ENCODE measurements around the gene CHD9.
"Not testable (repeated sequence)": the region's sequence is repeated elsewhere in the genome, so short reads cannot be mapped to it uniquely, and the experiment has no call there.

CHD9 gene

DNA sequence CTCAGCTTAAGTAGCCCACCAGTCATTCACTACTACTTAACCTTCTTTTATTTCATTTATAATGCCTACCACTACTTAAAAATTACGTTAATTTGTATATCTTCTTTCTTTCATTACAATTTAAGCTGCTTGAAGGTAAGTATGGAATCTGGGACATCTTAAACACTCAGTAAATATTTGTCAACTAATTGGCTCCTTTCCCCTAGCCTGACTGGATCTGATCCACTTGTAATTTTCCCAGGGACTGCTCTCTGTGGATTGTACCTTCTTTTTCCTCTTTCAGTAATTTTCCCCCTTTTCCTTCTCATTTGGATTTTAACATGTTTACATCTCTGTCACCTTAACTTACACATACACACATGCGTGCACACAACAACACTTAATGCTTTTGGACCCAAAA, 227.1 kb downstream of the CHD9 start:
- DNase-seq (ENCODE audit: low read depth), result no peak

DNA sequence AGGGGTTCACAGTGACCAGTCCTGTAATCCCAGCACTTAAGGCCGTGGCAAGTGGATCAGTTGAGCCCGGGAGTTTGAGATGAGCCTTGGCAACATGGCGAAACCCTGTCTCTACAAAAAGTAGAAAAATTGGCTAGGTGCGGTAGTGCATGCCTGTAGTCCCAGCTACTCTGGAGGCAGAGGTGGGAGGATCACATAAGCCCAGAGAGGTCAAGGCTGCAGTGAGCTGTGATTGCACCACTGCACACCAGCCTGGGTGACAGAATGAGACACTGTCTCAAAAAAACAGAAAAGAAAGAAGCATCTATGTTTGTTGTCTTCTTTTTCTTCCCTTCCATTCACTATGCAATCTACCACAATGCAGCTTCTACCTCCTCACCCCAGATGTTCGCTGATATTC, 227.5 kb downstream of the CHD9 start:
- DNase-seq (ENCODE audit: low read depth), result no peak

DNA sequence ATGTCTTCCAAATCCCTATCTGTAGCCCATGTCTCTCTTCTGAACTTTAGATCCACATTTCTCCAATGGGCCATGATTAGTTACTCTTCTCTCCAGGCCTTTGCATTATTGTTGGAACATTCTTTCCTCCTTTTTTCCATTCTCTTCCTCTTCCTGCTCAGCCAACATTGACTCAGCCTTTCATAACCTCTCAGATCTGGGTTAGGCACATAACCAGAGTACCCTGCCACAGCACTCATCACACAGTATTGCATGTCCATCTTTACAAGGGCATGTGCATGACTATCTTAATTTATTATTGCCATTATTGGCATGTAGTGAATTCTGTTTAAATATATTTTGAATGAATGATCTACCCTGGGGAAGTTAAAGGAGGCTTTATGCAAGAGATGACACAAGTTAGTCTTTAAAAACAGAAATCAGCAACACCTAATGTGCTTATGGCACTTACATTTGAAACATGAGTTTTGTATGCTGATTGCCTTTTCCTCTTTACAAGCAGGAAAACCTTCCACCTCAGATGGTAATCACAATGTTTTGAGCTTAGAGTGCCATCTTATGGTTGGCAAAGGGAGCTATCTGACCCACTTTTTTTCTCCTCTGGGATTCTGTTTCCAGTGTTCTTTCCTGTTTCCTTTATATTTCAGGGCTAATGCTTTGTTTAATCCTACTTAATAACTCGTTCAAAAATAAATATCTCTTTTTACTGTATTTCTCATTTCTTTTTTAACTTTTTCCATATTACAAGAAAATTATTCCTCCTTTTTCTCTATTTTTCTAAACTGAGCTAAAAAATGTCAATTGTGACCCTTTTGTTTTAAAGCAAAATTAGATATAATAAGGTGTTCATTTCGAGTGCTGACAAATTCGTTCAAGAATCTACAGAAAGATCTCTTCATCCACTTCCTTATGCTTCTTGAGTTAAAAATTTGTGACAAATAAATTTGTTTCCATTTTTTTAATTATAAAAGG, 228.5 kb downstream of the CHD9 start:
- no peak for DNase-seq (ENCODE audit: low read depth)

DNA sequence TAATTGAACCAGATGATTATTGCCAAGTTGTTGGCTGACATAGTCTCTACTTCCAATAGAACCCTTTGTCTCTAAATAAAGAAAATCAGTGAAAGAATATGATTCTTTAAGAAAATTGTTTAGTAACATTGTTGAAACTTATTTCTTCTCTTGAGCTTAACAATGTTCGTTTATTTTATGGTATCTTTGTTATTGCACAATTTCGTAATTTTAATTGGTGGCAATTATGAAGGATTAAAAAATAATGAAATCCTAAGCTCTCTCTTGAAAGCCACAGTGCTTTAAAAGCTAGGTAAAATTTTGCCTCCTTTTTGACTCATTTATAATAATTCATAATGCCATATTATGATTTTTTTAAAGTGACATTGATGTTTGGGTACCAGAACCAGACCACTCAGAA, 230.4 kb downstream of the CHD9 start:
- DNase-seq (ENCODE audit: low read depth), result no peak

DNA sequence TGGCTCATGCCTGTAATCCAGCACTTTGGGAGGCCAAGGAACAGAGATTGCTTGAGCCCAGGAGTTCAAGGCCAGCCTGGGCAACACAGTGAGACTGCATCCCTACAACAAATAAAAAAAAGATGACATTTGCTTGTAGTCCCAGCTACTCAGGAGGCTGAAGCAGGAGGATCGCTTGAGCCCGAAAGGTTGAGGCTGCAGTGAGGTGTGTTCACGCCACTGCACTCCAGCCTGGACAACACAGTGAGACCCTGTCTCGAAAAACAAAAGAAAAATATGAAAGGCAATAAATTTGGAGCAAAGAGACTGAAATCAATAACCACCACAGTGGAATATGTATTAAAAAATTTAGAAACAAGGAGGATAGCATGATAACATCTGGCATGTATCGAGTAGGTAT, 235.7 kb downstream of the CHD9 start:
- no peak for DNase-seq (ENCODE audit: low read depth)

DNA sequence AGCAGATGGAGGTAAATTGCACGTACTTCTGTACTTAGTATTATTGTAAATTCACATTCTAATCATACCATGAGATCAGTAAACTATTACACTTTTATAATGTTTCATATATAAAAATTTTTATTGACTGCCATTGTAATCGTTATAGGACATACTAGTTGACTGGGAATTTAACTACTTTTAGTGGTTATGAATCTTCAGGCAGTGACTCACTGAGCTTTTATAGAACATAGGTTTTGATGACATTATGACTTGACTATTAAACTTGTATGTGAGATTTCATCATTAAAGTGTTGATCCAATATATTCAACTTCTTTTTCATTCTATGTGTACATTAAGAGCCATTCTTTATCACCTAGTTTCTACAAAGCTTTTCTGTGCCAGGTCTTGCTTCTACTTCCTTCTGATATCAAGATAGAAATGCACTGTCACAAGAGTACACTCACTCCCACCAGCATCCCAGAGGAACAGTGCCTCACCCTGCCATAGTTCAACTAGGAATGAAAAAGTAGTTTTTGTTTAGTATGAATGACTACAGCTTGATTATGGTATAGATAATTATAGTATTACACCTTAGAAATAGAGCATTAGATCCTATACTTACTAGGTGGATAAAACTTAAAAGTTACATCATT, 237.1 kb downstream of the CHD9 start:
- no peak for DNase-seq (ENCODE audit: low read depth)

DNA sequence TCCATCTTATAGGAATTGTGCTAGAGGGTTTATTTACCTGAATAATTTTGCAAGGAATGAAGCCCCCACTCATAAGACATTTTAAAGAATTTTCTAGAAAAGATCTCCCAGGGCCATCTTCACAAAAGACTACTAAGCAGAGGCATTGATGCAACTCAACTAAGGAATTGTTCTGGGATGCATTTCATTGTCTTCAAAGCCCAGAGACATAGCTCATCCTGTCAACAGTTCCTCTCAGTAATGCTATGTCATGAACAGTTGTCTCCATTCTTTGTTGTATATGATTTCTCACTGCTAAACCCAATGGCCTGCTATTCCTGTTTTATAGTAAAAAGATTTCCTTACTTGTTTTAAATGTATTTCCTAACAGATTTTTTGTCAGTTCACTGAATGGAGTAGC, 242.7 kb downstream of the CHD9 start:
- DNase-seq (ENCODE audit: low read depth), result no peak

DNA sequence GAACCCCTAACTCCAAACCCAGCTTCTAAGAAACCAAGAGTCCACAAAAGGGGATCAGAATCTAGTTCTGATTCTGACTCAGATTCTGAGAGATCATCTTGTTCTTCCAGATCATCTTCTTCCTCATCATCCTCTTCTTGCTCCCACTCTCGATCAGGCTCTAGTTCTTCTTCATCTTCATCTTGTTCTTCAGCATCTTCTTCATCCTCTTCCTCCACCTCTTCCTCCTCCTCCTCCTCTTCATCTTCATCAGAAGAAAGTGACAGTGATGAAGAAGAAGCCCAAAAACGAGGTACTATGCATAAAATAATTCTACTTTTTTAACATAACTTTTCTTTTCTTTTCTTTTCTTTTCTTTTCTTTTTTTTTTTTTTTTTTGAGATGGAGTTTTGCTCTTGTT, 249.5 kb downstream of the CHD9 start:
- no peak for DNase-seq (ENCODE audit: low read depth)

DNA sequence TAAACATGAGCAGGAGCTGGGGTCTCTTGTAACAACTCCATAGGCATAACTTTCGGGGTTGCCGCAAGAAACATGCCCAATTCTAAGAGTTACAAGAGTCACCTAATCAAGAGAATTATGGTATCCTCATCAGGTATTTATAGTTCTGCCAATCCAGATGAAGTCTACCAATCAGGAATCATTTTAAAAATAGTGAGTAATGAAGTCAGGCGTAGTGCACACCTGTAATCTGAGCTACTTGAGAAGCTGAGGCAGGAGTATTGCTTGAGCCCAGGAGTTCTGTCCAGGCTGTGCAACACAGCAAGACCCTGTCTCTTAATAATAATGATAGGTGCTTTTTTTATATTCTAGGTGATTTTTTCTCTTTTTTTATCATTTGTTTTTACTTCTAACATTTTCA, 251.0 kb downstream of the CHD9 start:
- no peak for DNase-seq (ENCODE audit: low read depth)

DNA sequence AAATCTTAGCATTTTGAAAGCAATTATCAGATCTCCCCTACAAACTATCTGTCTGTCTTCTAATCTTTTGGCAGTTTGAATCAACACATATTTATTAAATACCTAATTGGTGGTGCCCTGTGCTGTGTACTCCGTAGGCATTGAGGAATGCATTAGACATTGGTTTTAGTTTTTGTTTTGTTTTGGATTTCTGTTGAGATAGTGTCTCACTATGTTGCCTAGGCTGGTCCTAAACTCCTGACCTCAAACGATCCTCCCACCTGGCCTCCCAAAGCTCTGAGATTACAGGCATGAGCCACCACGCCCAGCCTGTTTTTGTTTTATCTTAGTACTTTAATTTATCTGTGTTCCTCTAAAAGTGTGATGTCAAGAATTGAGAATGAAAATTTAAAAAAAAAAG, 254.7 kb downstream of the CHD9 start:
- DNase-seq (ENCODE audit: low read depth), result no peak

DNA sequence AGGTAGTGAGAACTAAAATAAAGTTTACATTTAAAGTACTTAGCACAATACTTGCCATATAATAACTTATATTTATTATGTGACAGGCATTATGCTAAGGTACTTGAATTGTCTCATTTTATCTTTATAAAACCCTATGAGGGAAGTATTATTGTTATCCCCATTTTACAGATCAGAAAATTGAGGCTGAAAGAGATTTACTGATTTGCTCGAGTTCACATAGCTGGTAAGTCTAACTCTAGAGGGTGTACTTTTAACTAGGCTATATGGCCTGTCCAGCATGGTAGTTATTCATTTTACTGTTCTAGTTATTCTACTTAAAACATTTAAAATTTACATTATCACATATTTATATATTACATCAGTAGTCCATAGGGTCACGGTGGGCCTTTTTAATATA, 266.2 kb downstream of the CHD9 start:
- no peak for DNase-seq (ENCODE audit: low read depth)

DNA sequence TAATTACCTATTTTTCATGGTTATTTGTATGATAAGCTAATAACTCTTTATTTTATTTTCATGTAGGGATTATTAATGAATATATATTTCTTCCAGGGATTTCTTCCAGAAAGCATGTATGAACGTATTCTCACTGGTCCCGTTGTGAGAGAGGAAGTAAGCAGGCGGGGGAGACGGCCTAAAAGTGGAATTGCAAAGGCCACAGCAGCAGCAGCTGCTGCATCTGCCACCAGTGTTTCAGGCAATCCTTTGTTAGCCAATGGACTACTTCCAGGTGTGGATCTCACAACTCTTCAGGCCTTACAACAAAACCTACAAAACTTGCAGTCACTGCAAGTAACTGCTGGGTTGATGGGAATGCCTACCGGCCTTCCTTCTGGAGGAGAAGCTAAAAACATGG, 269.1 kb downstream of the CHD9 start:
- DNase-seq (ENCODE audit: low read depth), result no peak

DNA sequence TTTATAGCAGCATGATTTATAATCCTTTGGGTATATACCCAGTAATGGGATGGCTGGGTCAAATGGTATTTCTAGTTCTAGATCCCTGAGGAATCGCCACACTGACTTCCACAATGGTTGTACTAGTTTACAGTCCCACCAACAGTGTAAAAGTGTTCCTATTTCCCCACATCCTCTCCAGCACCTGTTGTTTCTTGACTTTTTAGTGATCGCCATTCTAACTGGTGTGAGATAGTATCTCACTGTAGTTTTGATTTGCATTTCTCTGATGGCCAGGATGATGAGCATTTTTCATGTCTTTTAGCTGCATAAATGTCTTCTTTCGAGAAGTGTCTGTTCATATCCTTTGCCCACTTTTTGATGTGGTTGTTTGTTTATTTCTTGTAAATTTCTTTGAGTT, 276.2 kb downstream of the CHD9 start:
- not testable (repeated sequence) for DNase-seq (ENCODE audit: low read depth)

DNA sequence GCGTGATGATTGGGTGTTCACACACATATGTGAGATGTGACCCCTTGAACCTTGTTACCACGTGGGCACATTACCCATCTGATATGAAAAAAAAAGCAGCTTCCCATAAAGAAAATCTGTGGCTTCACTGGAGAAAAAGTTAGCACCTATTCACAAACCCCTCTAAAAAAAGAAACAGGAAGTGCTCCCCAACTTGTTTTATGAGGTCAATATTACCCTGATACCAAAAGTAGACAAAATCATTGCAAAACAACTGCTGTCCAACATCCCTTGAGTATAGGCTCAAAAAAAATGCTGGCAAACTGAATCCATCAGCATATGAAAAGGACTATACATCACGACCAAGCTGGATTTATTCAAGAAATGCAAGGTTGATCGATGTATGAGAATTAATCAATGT, 279.8 kb downstream of the CHD9 start:
- DNase-seq (ENCODE audit: low read depth), result no peak

DNA sequence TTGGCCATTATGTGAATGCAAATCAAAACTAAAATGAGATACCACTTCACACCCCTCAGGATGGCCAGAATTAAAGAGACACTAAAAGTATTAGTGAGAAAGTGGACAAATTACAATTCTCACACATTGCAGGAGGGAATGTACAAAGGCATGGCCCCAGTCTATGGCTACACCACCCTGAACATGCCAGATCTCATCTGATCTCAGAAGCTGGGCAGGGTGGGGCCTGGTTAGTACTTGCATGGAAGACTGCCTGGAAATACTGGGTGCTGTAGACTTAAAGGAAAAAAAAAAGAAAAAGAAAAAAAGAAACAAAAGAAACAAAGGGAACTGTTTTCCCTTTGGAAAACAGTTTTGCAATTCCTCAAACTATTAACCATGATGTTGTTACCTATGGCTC, 282.5 kb downstream of the CHD9 start:
- no peak for DNase-seq (ENCODE audit: low read depth)

DNA sequence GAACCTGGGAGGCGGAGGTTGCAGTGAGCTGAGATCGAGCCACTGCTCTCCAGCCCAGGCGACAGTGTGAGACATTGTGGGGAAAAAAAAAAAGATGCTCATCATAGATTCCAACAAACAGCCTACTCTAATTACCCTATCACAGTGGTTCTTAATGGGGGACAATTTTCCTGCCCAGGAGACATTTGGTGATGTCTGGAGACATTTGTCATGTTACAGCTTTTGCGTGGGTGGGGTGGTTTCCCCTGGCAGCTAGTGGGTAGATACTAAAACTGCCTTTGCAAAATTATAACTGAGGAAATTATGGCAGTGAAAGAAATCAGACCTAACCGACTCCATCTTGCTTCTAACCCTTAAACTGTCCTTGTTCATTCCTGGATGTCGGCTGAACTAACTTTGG, 287.0 kb downstream of the CHD9 start:
- no peak for DNase-seq (ENCODE audit: low read depth)

DNA sequence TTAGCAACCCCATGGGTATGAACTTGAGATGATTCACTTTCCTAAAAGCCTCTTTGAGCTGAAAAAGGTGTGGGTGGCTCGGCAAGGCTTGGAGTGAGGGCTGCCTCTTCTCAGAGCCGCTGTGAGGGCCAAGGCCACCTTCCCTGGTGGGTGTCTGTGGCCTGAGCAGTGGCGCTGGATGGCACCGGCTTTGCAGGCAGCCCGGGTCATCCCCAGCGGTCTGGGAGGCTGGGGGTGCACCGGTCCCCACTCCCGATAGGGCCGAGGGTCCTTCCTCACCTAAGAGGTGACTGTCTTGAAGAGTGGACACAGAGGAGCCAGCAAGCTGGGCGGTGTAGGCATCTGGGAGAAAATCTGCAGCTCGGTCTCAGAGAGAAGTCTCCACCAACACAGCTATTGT, 300.3 kb downstream of the CHD9 start:
- DNase-seq (ENCODE audit: low read depth), result no peak

DNA sequence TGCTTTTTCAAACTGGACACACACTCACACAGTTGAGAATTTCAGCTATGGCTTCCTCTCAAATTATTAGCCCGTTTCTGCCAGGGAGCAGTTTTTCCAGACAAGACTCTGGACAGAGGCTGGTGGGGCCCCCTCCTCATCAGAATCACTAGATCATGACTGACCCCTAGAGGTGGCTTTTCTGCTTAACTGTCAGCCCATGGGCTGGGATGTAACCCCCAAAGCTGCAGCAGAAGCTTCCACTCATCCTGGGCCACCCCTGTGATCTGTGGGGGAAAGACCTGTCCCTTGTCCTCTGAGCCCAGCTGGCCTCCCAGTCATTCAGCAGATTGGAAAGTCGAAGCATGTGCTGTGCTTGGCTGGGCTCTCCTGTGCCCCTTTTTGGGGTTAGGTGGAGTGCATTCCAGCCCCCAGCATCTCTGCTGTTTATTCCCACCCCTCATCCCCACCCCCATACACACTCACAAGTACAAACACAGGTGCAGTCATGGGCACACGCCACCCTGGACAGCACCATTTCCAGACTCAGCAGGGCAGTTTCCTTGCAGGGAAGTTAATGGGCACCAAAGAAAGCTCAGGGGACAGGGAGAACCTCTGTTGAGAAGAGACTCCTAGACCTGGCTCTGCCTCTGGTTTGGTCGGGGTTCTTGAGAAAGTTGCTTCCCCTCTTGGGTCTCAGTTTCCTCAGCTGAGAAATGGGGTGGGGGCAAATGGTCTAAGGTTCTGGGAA, 301.9 kb downstream of the CHD9 start:
- DNase-seq (ENCODE audit: low read depth), result no peak

DNA sequence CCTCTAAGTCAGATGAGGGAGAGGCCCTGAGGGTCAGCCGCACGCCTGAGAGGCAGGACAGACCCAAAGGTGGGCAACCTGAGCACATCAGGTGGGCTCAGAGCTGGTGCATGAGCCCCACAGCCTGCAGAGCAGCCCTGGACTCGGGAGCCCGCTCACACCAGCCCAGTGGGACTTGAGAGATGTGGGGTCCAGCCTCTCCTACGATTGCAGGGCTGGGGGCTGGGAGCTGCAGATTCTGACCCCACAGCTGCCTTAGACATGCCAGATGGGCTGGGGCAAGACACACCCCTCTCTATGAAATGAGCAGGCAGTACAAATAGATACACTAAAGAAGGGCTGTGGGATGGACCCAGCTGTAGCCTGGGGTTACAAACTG, 302.4 kb downstream of the CHD9 start:
- DNase-seq (ENCODE audit: low read depth), result no peak

DNA sequence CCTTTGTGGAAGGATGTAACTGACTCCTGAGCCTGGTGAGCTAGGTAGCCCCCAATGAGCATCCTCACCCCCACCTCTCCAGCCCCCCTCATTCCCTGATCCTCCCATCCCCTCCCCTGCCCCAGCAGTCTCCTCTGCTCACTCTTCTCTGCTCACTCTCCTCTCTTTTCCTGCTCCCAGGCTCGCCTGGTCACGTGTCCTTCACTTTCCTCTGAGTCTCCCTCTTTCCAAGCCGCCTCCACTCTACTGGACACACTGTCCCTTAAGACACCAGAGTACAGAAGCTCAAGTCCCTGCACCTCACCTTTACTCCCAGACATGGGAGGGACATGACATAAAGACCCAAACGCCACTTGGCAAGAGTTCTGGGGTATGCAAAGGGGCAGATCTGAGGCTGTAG, 303.2 kb downstream of the CHD9 start:
- no peak for DNase-seq (ENCODE audit: low read depth)

DNA sequence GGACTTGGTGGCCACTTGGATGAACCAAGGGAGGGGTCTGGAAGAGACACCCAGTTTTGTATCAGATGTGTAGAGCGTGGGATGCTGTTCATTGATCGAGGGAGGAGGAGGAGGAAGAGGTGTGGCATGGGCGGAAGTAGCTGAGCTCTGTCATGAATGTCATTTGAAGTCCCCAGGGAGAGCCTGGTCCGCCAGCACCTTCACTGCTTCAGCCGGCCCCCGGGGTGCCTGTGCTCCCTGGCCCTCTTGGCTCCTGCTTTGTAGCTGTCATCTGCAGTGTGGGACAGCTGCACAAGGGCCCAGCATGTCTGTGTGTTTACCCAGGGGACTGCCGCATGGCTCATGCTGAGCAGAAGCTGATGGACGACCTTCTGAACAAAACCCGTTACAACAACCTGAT, 304.1 kb downstream of the CHD9 start:
- no peak for DNase-seq (ENCODE audit: low read depth)

DNA sequence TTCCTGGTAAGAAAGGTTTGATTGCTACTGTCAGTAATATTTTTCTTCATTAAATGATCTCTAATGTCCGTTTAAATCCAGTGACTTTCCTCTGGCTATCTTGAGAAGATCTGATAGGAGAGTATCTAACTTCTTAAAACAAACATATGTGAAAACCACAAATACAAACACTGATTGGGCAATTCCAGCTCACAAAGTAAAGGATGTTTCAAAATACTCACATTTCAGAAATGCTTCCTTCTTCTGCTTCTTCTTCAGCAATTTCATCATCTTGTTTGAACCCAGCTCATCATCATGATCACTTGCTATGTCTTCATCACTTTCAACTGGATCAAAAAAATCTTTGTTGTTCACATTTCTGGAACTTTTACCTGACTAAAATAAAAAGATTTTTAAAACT, 315.1 kb downstream of the CHD9 start:
- no peak for DNase-seq (ENCODE audit: low read depth)

DNA sequence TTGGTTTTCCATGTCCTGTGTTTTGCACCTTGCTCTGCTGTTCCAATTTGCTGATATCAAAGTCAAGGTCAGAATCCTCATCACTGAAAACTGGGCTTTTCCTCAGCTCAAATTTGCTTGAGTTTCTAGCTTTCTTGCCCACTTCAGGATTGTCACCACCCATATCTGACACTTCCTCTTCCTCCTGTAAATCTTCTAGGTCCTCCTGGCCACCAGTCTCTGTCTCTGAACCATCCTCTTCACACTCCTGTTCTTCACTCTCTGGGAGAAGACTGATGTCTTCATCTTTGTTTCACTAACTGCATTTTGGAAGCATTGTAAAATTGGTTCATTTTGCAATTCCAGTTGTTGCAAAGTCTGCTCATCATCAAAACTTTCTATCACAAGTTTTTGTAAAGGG, 316.0 kb downstream of the CHD9 start:
- no peak for DNase-seq (ENCODE audit: low read depth)

Measured in activated gamma-delta T cell treated with anti-CD3 and anti-CD28 coated beads, Interleukin-2, amount 50 U/mL, for 16 hours (primary cell).